LHCN-M2 (cell line): Measurements from ENCODE around the gene ALDH1B1. TPM values are rescaled to one million over a fixed set of nuclear protein-coding genes. Genes with fewer than 3 reads are reported as not detected.

ENCODE experiments used
- DNase-seq: peaks from one replicate; pipeline ENCODE4 v3.0.0-alpha.2; 2012; ENCODE audit warnings: low read depth
- polyA plus RNA-seq: library from polyadenylated mRNA; unstranded; fragments of >200 nt; gene quantifications from one replicate; pipeline ENCODE4 v1.2.1, GENCODE V29; 2012; ENCODE audit warnings: missing spikeins
- total RNA-seq: library from RNA; depleted of rRNA; stranded (reverse); fragments of >200 nt; gene quantifications from 2 replicates; pipeline ENCODE4 v1.2.3, GENCODE V29; 2014; rRNA removed

ALDH1B1 gene
- total RNA-seq: 44.2 and 47.6 TPM in 2 replicates
- polyA plus RNA-seq: 51.5 TPM

- peak; percentile 78 for DNase-seq
Observed at GRCh38 chr9:38392235-38393127, at the start of gene ALDH1B1. TSS of gene ALDH1B1 (plus strand) at chr9:38392702. CDS start at chr9:38395749, 3,047 bp downstream.

GRCh38 chr9:38343037-38343436, 49.5 kb upstream of the ALDH1B1 start:
- no peak for DNase-seq

- no peak for DNase-seq
Observed at GRCh38 chr9:38343552-38343951, 49.0 kb upstream of the ALDH1B1 start.

GRCh38 chr9:38344566-38345324, 47.8 kb upstream of the ALDH1B1 start:
- no peak for DNase-seq

- no peak for DNase-seq
Observed at GRCh38 chr9:38345851-38346755, 46.4 kb upstream of the ALDH1B1 start.

GRCh38 chr9:38346811-38347210, 45.7 kb upstream of the ALDH1B1 start:
- no peak for DNase-seq

GRCh38 chr9:38347271-38347671, 45.2 kb upstream of the ALDH1B1 start:
- no peak for DNase-seq

- no peak for DNase-seq
Observed at GRCh38 chr9:38347946-38348345, 44.6 kb upstream of the ALDH1B1 start.

- DNase-seq: no peak
Observed at GRCh38 chr9:38350529-38350928, 42.0 kb upstream of the ALDH1B1 start.

GRCh38 chr9:38352530-38353328, 39.8 kb upstream of the ALDH1B1 start:
- no peak for DNase-seq

GRCh38 chr9:38355115-38355514, 37.4 kb upstream of the ALDH1B1 start:
- DNase-seq: no peak

- no peak for DNase-seq
Observed at GRCh38 chr9:38355517-38356120, 36.9 kb upstream of the ALDH1B1 start.

- DNase-seq: no peak
Observed at GRCh38 chr9:38356851-38357250, 35.7 kb upstream of the ALDH1B1 start.

GRCh38 chr9:38357350-38358114, 35.0 kb upstream of the ALDH1B1 start:
- DNase-seq: no peak

GRCh38 chr9:38358390-38359296, 33.9 kb upstream of the ALDH1B1 start:
- peak; percentile 43 for DNase-seq

GRCh38 chr9:38359297-38359653, 33.2 kb upstream of the ALDH1B1 start:
- no peak for DNase-seq

- peak; percentile 67 for DNase-seq
Observed at GRCh38 chr9:38359689-38360385, 32.7 kb upstream of the ALDH1B1 start.
